Measurements from ENCODE around the gene UNCX.

UNCX gene

DNA sequence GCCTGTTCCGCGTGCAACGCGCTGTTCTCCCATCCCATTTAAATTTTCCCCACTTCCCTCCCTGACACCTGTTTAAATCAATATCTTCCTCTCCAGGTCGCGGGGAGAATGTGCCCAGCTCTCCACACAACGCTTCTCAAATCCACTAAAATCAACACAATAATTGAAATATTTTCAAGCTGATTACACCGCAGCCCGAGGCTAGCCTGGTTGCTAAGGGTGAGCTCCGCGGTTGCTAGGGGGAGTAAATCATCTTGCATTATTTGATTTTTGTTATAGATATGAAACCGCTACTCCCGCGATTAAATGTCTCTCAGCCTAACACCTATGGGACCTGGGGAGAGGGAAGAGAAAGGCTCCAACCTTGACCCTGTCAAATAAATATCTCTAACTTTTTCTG is 36.2 kb downstream of the UNCX start:
- Histone ChIP-seq H2AK5ac (ENCODE audit: low read length) (no peak overlapping the region), H4K8ac (ENCODE audit: low read depth, low read length) (no peak overlapping the region), H3K4me2 (ENCODE audit: low read length) (no peak overlapping the region), H3K36me3 (ENCODE audit: control insufficient read depth in 1 of 2, insufficient read depth in 2 of 2, low read length in 2 of 2) (no peaks in the 10 kb centered on the region), H3K4me1 (ENCODE audit: control insufficient read depth in 1 of 2, insufficient read depth in 2 of 2, low read length in 2 of 2) (no peaks in the 10 kb centered on the region), H3K9ac (ENCODE audit: low read length) (no peak overlapping the region), H4K12ac (ENCODE audit: low read depth, low read length) (no peak overlapping the region), H4K91ac (ENCODE audit: low read depth, low read length) (no peak overlapping the region), H2BK12ac (ENCODE audit: low read length) (no peak overlapping the region), H3K79me2 (ENCODE audit: control insufficient read depth, insufficient read depth, low read length, poor library complexity) (no peaks in the 10 kb centered on the region), H2AFZ (ENCODE audit: insufficient read depth, low read length, poor library complexity) (no peak overlapping the region), H3K4ac (ENCODE audit: low read depth, low read length) (no peak overlapping the region), H3K27ac (ENCODE audit: low read depth, low read length) (no peak overlapping the region), H3K79me1 (ENCODE audit: low read length) (no peaks in the 10 kb centered on the region), H3K9me3 (ENCODE audit: insufficient read depth, low read depth, low read length) (peaks cover 4% of the 10 kb centered on the region), H3K4me3 (ENCODE audit: low read depth, low read length) (no peak overlapping the region), H3K23ac (ENCODE audit: low read length) (no peak overlapping the region), H2BK120ac (ENCODE audit: insufficient read depth, low read length, poor library complexity) (no peak overlapping the region), H2BK5ac (ENCODE audit: low read depth, low read length, poor library complexity) (no peak overlapping the region), H3K27me3 (ENCODE audit: insufficient read depth, low read length) (no peaks in the 10 kb centered on the region), H3K14ac (ENCODE audit: low read length) (no peak overlapping the region), H3K18ac (ENCODE audit: low read length) (no peak overlapping the region)
- WGBS (ENCODE audit: extremely low coverage, insufficient coverage, insufficient read length), result no CpG with 5 or more reads among the region's 14 CpGs
- peak; percentile 20 to 77 for DNase-seq

GRCh38 chr7:1269336-1269890 is 36.7 kb downstream of the UNCX start:
- Histone ChIP-seq H2BK5ac (ENCODE audit: low read depth, low read length, poor library complexity) (no peak overlapping the region), H3K23ac (ENCODE audit: low read length) (no peak overlapping the region), H3K9ac (ENCODE audit: low read length) (no peak overlapping the region), H3K14ac (ENCODE audit: low read length) (no peak overlapping the region), H2BK12ac (ENCODE audit: low read length) (no peak overlapping the region), H3K4ac (ENCODE audit: low read depth, low read length) (no peak overlapping the region), H3K27me3 (ENCODE audit: insufficient read depth, low read length) (no peaks in the 10 kb centered on the region), H3K9me3 (ENCODE audit: insufficient read depth, low read depth, low read length) (peaks cover 7% of the 10 kb centered on the region), H2BK120ac (ENCODE audit: insufficient read depth, low read length, poor library complexity) (no peak overlapping the region), H3K79me2 (ENCODE audit: control insufficient read depth, insufficient read depth, low read length, poor library complexity) (no peaks in the 10 kb centered on the region), H3K79me1 (ENCODE audit: low read length) (no peaks in the 10 kb centered on the region), H2AK5ac (ENCODE audit: low read length) (no peak overlapping the region), H4K91ac (ENCODE audit: low read depth, low read length) (no peak overlapping the region), H3K18ac (ENCODE audit: low read length) (no peak overlapping the region), H4K8ac (ENCODE audit: low read depth, low read length) (no peak overlapping the region), H3K4me1 (ENCODE audit: control insufficient read depth in 1 of 2, insufficient read depth in 2 of 2, low read length in 2 of 2) (no peaks in the 10 kb centered on the region), H3K4me3 (ENCODE audit: low read depth, low read length) (no peak overlapping the region), H3K27ac (ENCODE audit: low read depth, low read length) (no peak overlapping the region), H3K4me2 (ENCODE audit: low read length) (no peak overlapping the region), H3K36me3 (ENCODE audit: control insufficient read depth in 1 of 2, insufficient read depth in 2 of 2, low read length in 2 of 2) (no peaks in the 10 kb centered on the region), H4K12ac (ENCODE audit: low read depth, low read length) (no peak overlapping the region), H2AFZ (ENCODE audit: insufficient read depth, low read length, poor library complexity) (no peak overlapping the region)
- WGBS (ENCODE audit: extremely low coverage, insufficient coverage, insufficient read length), result no CpG with 5 or more reads among the region's 29 CpGs
- no peak for DNase-seq

GRCh38 chr7:1270181-1270580 is 37.5 kb downstream of the UNCX start:
- Histone ChIP-seq H3K4me3 (ENCODE audit: low read depth, low read length) (no peak overlapping the region), H4K8ac (ENCODE audit: low read depth, low read length) (no peak overlapping the region), H3K36me3 (ENCODE audit: control insufficient read depth in 1 of 2, insufficient read depth in 2 of 2, low read length in 2 of 2) (no peaks in the 10 kb centered on the region), H4K12ac (ENCODE audit: low read depth, low read length) (no peak overlapping the region), H2BK5ac (ENCODE audit: low read depth, low read length, poor library complexity) (no peak overlapping the region), H4K91ac (ENCODE audit: low read depth, low read length) (no peak overlapping the region), H3K79me2 (ENCODE audit: control insufficient read depth, insufficient read depth, low read length, poor library complexity) (no peaks in the 10 kb centered on the region), H3K27ac (ENCODE audit: low read depth, low read length) (no peak overlapping the region), H2BK120ac (ENCODE audit: insufficient read depth, low read length, poor library complexity) (no peak overlapping the region), H3K4ac (ENCODE audit: low read depth, low read length) (no peak overlapping the region), H3K18ac (ENCODE audit: low read length) (no peak overlapping the region), H3K79me1 (ENCODE audit: low read length) (no peaks in the 10 kb centered on the region), H2AK5ac (ENCODE audit: low read length) (no peak overlapping the region), H2BK12ac (ENCODE audit: low read length) (no peak overlapping the region), H3K9me3 (ENCODE audit: insufficient read depth, low read depth, low read length) (peaks cover 7% of the 10 kb centered on the region), H3K27me3 (ENCODE audit: insufficient read depth, low read length) (no peaks in the 10 kb centered on the region), H2AFZ (ENCODE audit: insufficient read depth, low read length, poor library complexity) (no peak overlapping the region), H3K4me1 (ENCODE audit: control insufficient read depth in 1 of 2, insufficient read depth in 2 of 2, low read length in 2 of 2) (no peaks in the 10 kb centered on the region), H3K9ac (ENCODE audit: low read length) (no peak overlapping the region), H3K23ac (ENCODE audit: low read length) (no peak overlapping the region), H3K4me2 (ENCODE audit: low read length) (no peak overlapping the region), H3K14ac (ENCODE audit: low read length) (no peak overlapping the region)
- WGBS (ENCODE audit: extremely low coverage, insufficient coverage, insufficient read length), result no CpG with 5 or more reads among the region's 12 CpGs
- no peak for DNase-seq

- no peak overlapping the region for H2AFZ ChIP-seq (ENCODE audit: insufficient read depth, low read length, poor library complexity)
- no peaks in the 10 kb centered on the region for H3K79me2 ChIP-seq (ENCODE audit: control insufficient read depth, insufficient read depth, low read length, poor library complexity)
- no peak overlapping the region for H3K18ac ChIP-seq (ENCODE audit: low read length)
- H3K23ac ChIP-seq (ENCODE audit: low read length), result no peak overlapping the region
- H3K4me1 ChIP-seq (ENCODE audit: control insufficient read depth in 1 of 2, insufficient read depth in 2 of 2, low read length in 2 of 2), result no peaks in the 10 kb centered on the region
- no peak for DNase-seq
- H3K14ac ChIP-seq (ENCODE audit: low read length), result no peak overlapping the region
- H4K12ac ChIP-seq (ENCODE audit: low read depth, low read length), result no peak overlapping the region
- H3K27me3 ChIP-seq (ENCODE audit: insufficient read depth, low read length), result no peaks in the 10 kb centered on the region
- H2AK5ac ChIP-seq (ENCODE audit: low read length), result no peak overlapping the region
- no peak overlapping the region for H3K27ac ChIP-seq (ENCODE audit: low read depth, low read length)
- H3K9me3 ChIP-seq (ENCODE audit: insufficient read depth, low read depth, low read length), result peaks cover 7% of the 10 kb centered on the region
- H3K4me3 ChIP-seq (ENCODE audit: low read depth, low read length), result no peak overlapping the region
- H3K4ac ChIP-seq (ENCODE audit: low read depth, low read length), result no peak overlapping the region
- no peak overlapping the region for H2BK120ac ChIP-seq (ENCODE audit: insufficient read depth, low read length, poor library complexity)
- no peak overlapping the region for H4K91ac ChIP-seq (ENCODE audit: low read depth, low read length)
- H3K79me1 ChIP-seq (ENCODE audit: low read length), result no peaks in the 10 kb centered on the region
- H3K9ac ChIP-seq (ENCODE audit: low read length), result no peak overlapping the region
- no peak overlapping the region for H4K8ac ChIP-seq (ENCODE audit: low read depth, low read length)
- no peak overlapping the region for H3K4me2 ChIP-seq (ENCODE audit: low read length)
- no peak overlapping the region for H2BK5ac ChIP-seq (ENCODE audit: low read depth, low read length, poor library complexity)
- no CpG with 5 or more reads among the region's 14 CpGs for WGBS (ENCODE audit: extremely low coverage, insufficient coverage, insufficient read length)
- H2BK12ac ChIP-seq (ENCODE audit: low read length), result no peak overlapping the region
- no peaks in the 10 kb centered on the region for H3K36me3 ChIP-seq (ENCODE audit: control insufficient read depth in 1 of 2, insufficient read depth in 2 of 2, low read length in 2 of 2)
These were observed 38.4 kb downstream of the UNCX start for GRCh38 chr7:1271046-1271445.
